H1 (cell line): ENCODE measurements around the gene ALPP. TPM values are rescaled to one million over a fixed set of nuclear protein-coding genes. Genes with fewer than 3 reads are reported as not detected.

Source experiments
- polyA plus RNA-seq, 7 experiments: library from polyadenylated mRNA; depleted of rRNA in 3 of 7; stranded (reverse) in 5 of 7; unstranded in 2 of 7; fragments of >200 nt in 5 of 7; fragments of 200-250 nt in 2 of 7; gene quantifications; 1 replicate in 5 of 7; 2 replicates in 1 of 7; 4 replicates in 1 of 7; pipeline versions ENCODE4 v1.2.1 to v1.2.3, GENCODE V29; 2011 to 2013; ENCODE audit warnings: missing spikeins in 2 of 7, mixed read lengths in 2 of 7
- small RNA-seq: library from polyadenylated mRNA; stranded (forward); fragments of <200 nt; extraction: miRNeasy Mini kit (QIAGEN cat#:217004); gene quantifications from one replicate; pipeline ENCODE3, GENCODE V24; 2013; ENCODE audit not compliant: insufficient read depth
- total RNA-seq: library from RNA; stranded (reverse); fragmentation: NEBNext Ultra II Directional; extraction: Animal tissue kit (Norgen Biotek cat#: 25700); gene quantifications from 2 replicates; pipeline ENCODE4 v1.2.1, GENCODE V29; 2021

The ALPP gene
- total and polyA plus RNA-seq, 2 of the 8 experiments (the other 6 are each of a cell fraction or from before 2014, with no cell fraction given), result 0.15 TPM

Small RNA genes lying within 50 kb of the gene (small RNA-seq; reads per million reads assigned to genes)
- gene AC068134.3 (not detected), gene AC068134.4 (not detected)

Other genes with a start within 250 kb of the ALPP start
- gene ALPG, start 28.1 kb downstream of the ALPP start, total RNA-seq, result 0.56 and 0.75 TPM in 2 replicates
- gene ALPG, start 28.1 kb downstream of the ALPP start, polyA plus RNA-seq (2011; rRNA removed), result 2.1 and 3.2 TPM in 2 replicates
- not detected in 2 replicates for gene ALPI, start 77.4 kb downstream of the ALPP start, total RNA-seq
- gene ALPI, start 77.4 kb downstream of the ALPP start, polyA plus RNA-seq (2011; rRNA removed), result not detected in 2 replicates
- gene ECEL1, start 109.1 kb downstream of the ALPP start, total RNA-seq, result 6.5 and 7.7 TPM in 2 replicates
- 20.2 and 27.9 TPM in 2 replicates for gene ECEL1, start 109.1 kb downstream of the ALPP start, polyA plus RNA-seq (2011; rRNA removed)
- not detected in 2 replicates for gene PRSS56, start 141.6 kb downstream of the ALPP start, total RNA-seq
- 0.03 and 0.11 TPM in 2 replicates for gene PRSS56, start 141.6 kb downstream of the ALPP start, polyA plus RNA-seq (2011; rRNA removed)
- gene CHRND, start 147.4 kb downstream of the ALPP start, total RNA-seq, result not detected in 2 replicates
- 0.11 and 0.24 TPM in 2 replicates for gene CHRND, start 147.4 kb downstream of the ALPP start, polyA plus RNA-seq (2011; rRNA removed)
- gene CHRNG, start 160.9 kb downstream of the ALPP start, total RNA-seq, result not detected in 2 replicates
- 0.05 TPM in 2 replicates for gene CHRNG, start 160.9 kb downstream of the ALPP start, polyA plus RNA-seq (2011; rRNA removed)
- 7.9 and 8.3 TPM in 2 replicates for gene TIGD1, start 171.8 kb downstream of the ALPP start, total RNA-seq
- 4.2 and 4.7 TPM in 2 replicates for gene TIGD1, start 171.8 kb downstream of the ALPP start, polyA plus RNA-seq (2011; rRNA removed)
- gene EIF4E2, start 171.9 kb downstream of the ALPP start, total RNA-seq, result 114 and 116 TPM in 2 replicates
- gene EIF4E2, start 171.9 kb downstream of the ALPP start, polyA plus RNA-seq (2011; rRNA removed), result 38.0 and 39.4 TPM in 2 replicates